GM12875 (cell line): ENCODE measurements around the gene TALDO1.

Source experiments
- H3K4me3 ChIP-seq: one replicate; pipeline ENCODE4 v1.5.1; 2011; ENCODE audit warnings: low read depth, low read length, control low read depth
- CTCF ChIP-seq: IDR thresholded peaks from 2 replicates; pipeline ENCODE4 v1.5.1; 2011; ENCODE audit warnings: low read depth, mild to moderate bottlenecking, control low read depth, inconsistent platforms, low read length, moderate library complexity, borderline replicate concordance; ENCODE audit not compliant: insufficient read depth

Gene TALDO1

GRCh38 chr11:706957-707816, 40.1 kb upstream of the TALDO1 start:
- H3K4me3 ChIP-seq = no peak overlapping the region
- TF ChIP-seq CTCF = no peak

- no peak for TF ChIP-seq CTCF
- H3K4me3 ChIP-seq = no peak overlapping the region
Measured at GRCh38 chr11:707817-708420, 39.3 kb upstream of the TALDO1 start.

GRCh38 chr11:708511-708910, 38.8 kb upstream of the TALDO1 start:
- no peak overlapping the region for H3K4me3 ChIP-seq
- no peak for TF ChIP-seq CTCF

- H3K4me3 ChIP-seq = no peak overlapping the region
- TF ChIP-seq CTCF = no peak
Measured at GRCh38 chr11:709109-709997, 37.9 kb upstream of the TALDO1 start.

GRCh38 chr11:714436-714835, 32.8 kb upstream of the TALDO1 start:
- H3K4me3 ChIP-seq = no peak overlapping the region
- TF ChIP-seq CTCF = no peak

GRCh38 chr11:719214-720016, 27.8 kb upstream of the TALDO1 start:
- H3K4me3 ChIP-seq = no peak overlapping the region
- TF ChIP-seq CTCF = no peak
